Neuronal stem cell (in vitro differentiated cells): ENCODE results near the gene KCNH2.

ENCODE experiments used
- DNase-seq: peaks from one replicate; pipeline ENCODE4 v3.0.0-alpha.2; 2013; ENCODE audit warnings: low spot score
- H2AFZ ChIP-seq: one replicate; pipeline ENCODE4 v1.6.1; 2013; ENCODE audit warnings: mild to moderate bottlenecking, low read length, inconsistent platforms
- H2AK5ac ChIP-seq: 2 replicates; pipeline ENCODE4 v1.6.1; 2013; ENCODE audit warnings: low read depth, mild to moderate bottlenecking, inconsistent platforms, low read length, moderate library complexity, mixed read lengths
- H2BK120ac ChIP-seq: 2 replicates; pipeline ENCODE4 v1.6.1; 2013; ENCODE audit warnings: low read depth, mild to moderate bottlenecking, inconsistent platforms, low read length, moderate library complexity, mixed read lengths
- H2BK12ac ChIP-seq: one replicate; pipeline ENCODE4 v1.6.1; 2013; ENCODE audit warnings: low read length, inconsistent platforms
- H2BK15ac ChIP-seq: 2 replicates; pipeline ENCODE4 v1.6.1; 2013; ENCODE audit warnings: mild to moderate bottlenecking, low read length, inconsistent platforms, mixed read lengths
- H2BK5ac ChIP-seq: one replicate; pipeline ENCODE4 v1.6.1; 2013; ENCODE audit warnings: inconsistent platforms, mild to moderate bottlenecking, low read length, moderate library complexity
- H3K14ac ChIP-seq: one replicate; pipeline ENCODE4 v1.6.1; 2013; ENCODE audit warnings: low read length, inconsistent platforms
- H3K18ac ChIP-seq: 2 replicates; pipeline ENCODE4 v1.6.1; 2013; ENCODE audit warnings: low read length, inconsistent platforms
- H3K23ac ChIP-seq: 2 replicates; pipeline ENCODE4 v1.6.1; 2013; ENCODE audit warnings: low read depth, mild to moderate bottlenecking, mixed read lengths, low read length, inconsistent platforms; ENCODE audit not compliant: poor library complexity
- H3K27ac ChIP-seq: replicated peaks from 3 replicates; pipeline ENCODE4 v1.5.1; 2013; ENCODE audit warnings: low read length, inconsistent platforms
- H3K27me3 ChIP-seq, 3 experiments: 2 replicates each; pipeline ENCODE4 v1.6.1; 2013; ENCODE audit warnings: low read length in 3 of 3, mild to moderate bottlenecking in 2 of 3, inconsistent platforms in 1 of 3, low read depth in 1 of 3, mixed read lengths in 1 of 3, moderate library complexity in 1 of 3; ENCODE audit not compliant: control insufficient read depth in 3 of 3, insufficient read depth in 3 of 3
- H3K36me3 ChIP-seq, 2 donors: replicated peaks in 1 of 2; 2 replicates each; pipeline ENCODE4 v1.6.1; 2013; ENCODE audit warnings: low read length in 2 of 2; ENCODE audit not compliant: control insufficient read depth in 2 of 2, insufficient read depth in 2 of 2
- H3K4ac ChIP-seq: 2 replicates; pipeline ENCODE4 v1.6.1; 2013; ENCODE audit warnings: inconsistent platforms, mild to moderate bottlenecking, low read length, moderate library complexity
- H3K4me1 ChIP-seq, 2 donors: 1 replicate in 1 of 2; 2 replicates in 1 of 2; pipeline ENCODE4 v1.6.1; 2013; ENCODE audit warnings: low read length in 2 of 2, low read depth in 1 of 2; ENCODE audit not compliant: control insufficient read depth in 2 of 2, insufficient read depth in 1 of 2
- H3K4me2 ChIP-seq: one replicate; pipeline ENCODE4 v1.6.1; 2013; ENCODE audit warnings: mild to moderate bottlenecking, low read length, inconsistent platforms; ENCODE audit not compliant: insufficient read depth, poor library complexity, severe bottlenecking
- H3K4me3 ChIP-seq, 2 donors: 2 replicates each; pipeline ENCODE4 v1.5.1; 2013; ENCODE audit warnings: low read length in 2 of 2, mild to moderate bottlenecking in 2 of 2, inconsistent platforms in 1 of 2, moderate library complexity in 1 of 2
- H3K79me1 ChIP-seq: one replicate; pipeline ENCODE4 v1.6.1; 2013; ENCODE audit warnings: low read depth, mild to moderate bottlenecking, inconsistent platforms, low read length, moderate library complexity
- H3K9ac ChIP-seq: one replicate; pipeline ENCODE4 v1.6.1; 2013; ENCODE audit warnings: mild to moderate bottlenecking, low read depth, low read length, inconsistent platforms; ENCODE audit not compliant: poor library complexity
- H3K9me3 ChIP-seq, 2 donors: replicated peaks in 1 of 2; 2 replicates each; pipeline versions ENCODE3 to v1.6.1; 2013; ENCODE audit warnings: low read length in 2 of 2, mild to moderate bottlenecking in 2 of 2, inconsistent platforms in 1 of 2, low read depth in 1 of 2, mixed read lengths in 1 of 2, moderate library complexity in 1 of 2; ENCODE audit not compliant: control insufficient read depth in 2 of 2, insufficient read depth in 1 of 2
- H4K8ac ChIP-seq: one replicate; pipeline ENCODE4 v1.6.1; 2013; ENCODE audit warnings: low read depth, mild to moderate bottlenecking, inconsistent platforms, low read length, moderate library complexity
- H4K91ac ChIP-seq: one replicate; pipeline ENCODE4 v1.6.1; 2013; ENCODE audit warnings: low read length, low read depth, mild to moderate bottlenecking, inconsistent platforms; ENCODE audit not compliant: poor library complexity
- WGBS, 2 donors: extraction: QIAGEN DNeasy Blood & Tissue Kit; methylation state at CpG; one replicate each; pipeline ENCODE4 v1.1.7; 2013; ENCODE audit warnings: missing lambda C conversion rate in 2 of 2, mixed read lengths in 1 of 2; ENCODE audit not compliant: insufficient read length in 2 of 2, insufficient replicate concordance in 1 of 2; ENCODE audit errors: extremely low coverage in 2 of 2; 5-methylcytosine and 5-hydroxymethylcytosine counted together

KCNH2 gene

GRCh38 chr7:150904011-150904909 is 73.9 kb downstream of the KCNH2 start:
- Histone ChIP-seq H3K27me3 (peaks cover 0 to 12% (median 0%) of the 10 kb centered on the region in 3 experiments), H3K14ac (no peak overlapping the region), H3K23ac (no peak overlapping the region)

DNA sequence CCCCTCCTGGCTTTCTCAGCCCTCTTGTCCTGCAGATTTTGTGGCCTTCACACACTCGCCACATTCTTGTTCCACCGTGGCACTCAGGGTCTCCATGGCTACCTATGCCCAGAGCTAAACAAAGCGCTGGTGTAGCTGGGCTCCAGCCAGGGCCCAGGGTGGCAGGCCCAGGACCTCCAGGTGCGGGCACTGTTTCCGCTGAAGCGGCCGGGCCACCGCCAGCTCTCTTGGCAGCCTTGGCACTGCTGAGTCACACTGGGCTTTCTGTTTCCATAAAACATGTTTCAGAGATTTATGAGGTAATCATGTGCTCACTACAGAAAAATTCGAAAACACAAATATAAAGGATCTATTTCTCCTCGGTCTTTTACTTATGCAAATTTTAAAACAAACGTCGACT is 74.5 kb downstream of the KCNH2 start:
- Histone ChIP-seq H4K91ac (no peak overlapping the region), H3K27me3 (peaks cover 0 to 18% (median 0%) of the 10 kb centered on the region in 3 experiments)
- no CpG with 5 or more reads among the region's 12 CpGs for WGBS, 2 donors

More at GRCh38 chr7:150904011-150904909, 73.9 kb downstream of the KCNH2 start:
- Histone ChIP-seq H3K4me2 (no peak overlapping the region), H3K4ac (no peak overlapping the region), H4K91ac (no peak overlapping the region), H3K4me1 (peaks cover 0 to 8% of the 10 kb centered on the region in 2 donors), H2BK5ac (no peak overlapping the region), H4K8ac (no peak overlapping the region), H2AK5ac (no peak overlapping the region), H3K36me3 (no peaks in the 10 kb centered on the region), H3K18ac (no peak overlapping the region), H2BK120ac (no peak overlapping the region), H2BK15ac (no peak overlapping the region), H2BK12ac (no peak overlapping the region), H3K9me3 (no peaks in the 10 kb centered on the region), H3K27ac (no peak overlapping the region), H3K9ac (peak overlapping the region; percentile 1), H3K4me3 (peak overlapping the region in 1 of 2 donors; percentile 57), H3K79me1 (no peaks in the 10 kb centered on the region), H2AFZ (no peak overlapping the region)
- WGBS, 2 donors = 100% methylated on average over 1 of the region's 6 CpGs; no CpG with 5 or more reads in 1 of the 2 donors
- DNase-seq = no peak

DNA sequence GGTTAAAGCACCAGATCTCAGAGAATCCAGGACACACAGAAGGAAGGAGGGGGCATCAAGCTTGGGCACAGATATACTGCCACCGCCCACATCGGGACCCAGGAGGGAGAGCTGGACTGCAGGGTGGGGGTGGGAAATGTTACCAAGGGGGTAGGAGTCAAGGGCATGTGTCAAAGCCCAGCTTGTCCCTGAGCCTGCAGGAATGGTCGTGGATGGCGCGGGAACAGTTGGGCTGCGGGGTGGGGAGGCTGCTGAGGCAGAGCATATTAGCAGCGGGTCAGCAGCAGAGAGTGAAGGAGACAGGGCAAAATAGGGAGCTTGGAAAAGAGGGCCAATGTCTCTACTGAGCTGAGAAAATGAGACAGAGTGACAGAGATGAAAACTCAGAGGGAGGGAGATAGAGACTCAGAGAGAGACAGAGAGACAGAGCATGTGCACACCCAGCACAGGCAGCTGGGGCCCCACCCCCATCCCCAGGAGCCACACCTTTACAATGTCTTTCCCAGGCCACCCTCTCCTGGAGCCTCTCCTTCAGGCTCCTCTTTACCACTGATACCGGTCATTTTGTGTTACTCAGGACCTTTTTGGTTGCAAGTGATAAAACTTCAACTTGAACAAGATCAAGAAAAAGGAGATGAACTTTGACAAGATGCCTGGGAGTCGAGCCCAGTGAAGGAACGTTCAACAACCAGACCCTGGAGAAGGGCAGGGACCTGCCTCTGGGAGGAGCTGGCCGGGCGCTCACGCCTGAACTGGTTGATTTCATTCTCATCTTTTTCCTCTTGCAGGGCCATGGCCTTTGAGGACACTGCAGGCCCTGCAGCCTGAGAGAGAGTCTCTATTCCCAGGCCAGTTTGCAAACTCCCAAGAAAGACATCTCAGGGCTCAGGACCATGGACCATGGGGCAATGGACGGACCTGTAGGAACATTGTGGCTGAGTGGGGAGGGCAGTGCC is 75.8 kb downstream of the KCNH2 start:
- H4K8ac ChIP-seq = peak overlapping the region; percentile 32

More for the DNA sequence above, 74.5 kb downstream of the KCNH2 start:
- Histone ChIP-seq H3K4me1 (peaks cover 0 to 8% of the 10 kb centered on the region in 2 donors), H3K9me3 (no peaks in the 10 kb centered on the region), H2AK5ac (no peak overlapping the region), H3K14ac (no peak overlapping the region), H3K23ac (no peak overlapping the region), H3K18ac (peak overlapping the region; percentile 19), H4K8ac (no peak overlapping the region), H3K4me2 (no peak overlapping the region), H2BK5ac (no peak overlapping the region), H2BK12ac (no peak overlapping the region), H3K9ac (no peak overlapping the region), H3K4ac (no peak overlapping the region), H3K79me1 (no peaks in the 10 kb centered on the region), H2AFZ (no peak overlapping the region), H3K4me3 (no peak overlapping the region), H2BK120ac (no peak overlapping the region), H2BK15ac (no peak overlapping the region), H3K27ac (no peak overlapping the region), H3K36me3 (no peaks in the 10 kb centered on the region)
- no peak for DNase-seq

More for the DNA sequence above, 75.8 kb downstream of the KCNH2 start:
- no peak overlapping the region for H3K4ac ChIP-seq
- H3K4me2 ChIP-seq = no peak overlapping the region
- H3K27me3 ChIP-seq = peaks cover 0 to 24% (median 0%) of the 10 kb centered on the region in 3 experiments
- H3K14ac ChIP-seq = no peak overlapping the region
- H4K91ac ChIP-seq = no peak overlapping the region
- peak overlapping the region; percentile 58 for H2AK5ac ChIP-seq
- H2AFZ ChIP-seq = no peak overlapping the region
- H2BK120ac ChIP-seq = no peak overlapping the region
- H2BK5ac ChIP-seq = no peak overlapping the region
- H2BK15ac ChIP-seq = peak overlapping the region; percentile 43
- H3K79me1 ChIP-seq = no peaks in the 10 kb centered on the region
- WGBS, 2 donors = no CpG with 5 or more reads among the region's 14 CpGs
- H3K36me3 ChIP-seq = no peaks in the 10 kb centered on the region
- H3K18ac ChIP-seq = peak overlapping the region; percentile 67
- no peaks in the 10 kb centered on the region for H3K9me3 ChIP-seq
- no peak overlapping the region for H3K23ac ChIP-seq
- no peak overlapping the region for H3K4me3 ChIP-seq
- H3K27ac ChIP-seq = no peak overlapping the region
- H2BK12ac ChIP-seq = no peak overlapping the region
- no peak overlapping the region for H3K9ac ChIP-seq
- no peak for DNase-seq
- H3K4me1 ChIP-seq = peaks cover 0 to 8% of the 10 kb centered on the region in 2 donors
